GM10248 (cell line): ENCODE results near the gene TKTL1.

Experiments used
- CTCF ChIA-PET: fragments of 300-600 bp; sonication (Branson Sonifier 250); formaldehyde crosslinking; extraction: SDS; loops from one replicate; lab custom pipeline; 2021; ENCODE audit warnings: antibody characterized with exemption; lab: Yijun Ruan, JAX
- POLR2A ChIA-PET: fragments of 350-650 bp; sonication (Branson Sonifier 250); formaldehyde crosslinking; extraction: SDS; loops from one replicate; lab custom pipeline; 2020; ENCODE audit warnings: antibody characterized with exemption; lab: Yijun Ruan, JAX
- DNase-seq: peaks from one replicate; pipeline ENCODE4 v3.0.0; 2012; ENCODE audit errors: extremely low spot score
- CTCF ChIP-seq: IDR thresholded peaks from 2 replicates; pipeline ENCODE4 v1.5.1; 2012; ENCODE audit warnings: mild to moderate bottlenecking, low read depth; ENCODE audit errors: extremely low read depth, missing control alignments, control extremely low read depth

TKTL1 gene

GRCh38 chrX:154349359-154349935 is 53.9 kb downstream of the TKTL1 start:
- ChIA-PET POLR2A (no interaction called here), CTCF (no interaction called here)
- no peak for DNase-seq
- no peak for TF ChIP-seq CTCF

GRCh38 chrX:154349979-154350378 is 54.4 kb downstream of the TKTL1 start:
- CTCF ChIA-PET: no interaction called here
- POLR2A ChIA-PET: no interaction called here
- no peak for DNase-seq
- TF ChIP-seq CTCF: no peak

GRCh38 chrX:154350429-154351182 is 55.0 kb downstream of the TKTL1 start:
- no peak for DNase-seq
- ChIA-PET POLR2A (no interaction called here), CTCF (no interaction called here)
- no peak for TF ChIP-seq CTCF

DNA sequence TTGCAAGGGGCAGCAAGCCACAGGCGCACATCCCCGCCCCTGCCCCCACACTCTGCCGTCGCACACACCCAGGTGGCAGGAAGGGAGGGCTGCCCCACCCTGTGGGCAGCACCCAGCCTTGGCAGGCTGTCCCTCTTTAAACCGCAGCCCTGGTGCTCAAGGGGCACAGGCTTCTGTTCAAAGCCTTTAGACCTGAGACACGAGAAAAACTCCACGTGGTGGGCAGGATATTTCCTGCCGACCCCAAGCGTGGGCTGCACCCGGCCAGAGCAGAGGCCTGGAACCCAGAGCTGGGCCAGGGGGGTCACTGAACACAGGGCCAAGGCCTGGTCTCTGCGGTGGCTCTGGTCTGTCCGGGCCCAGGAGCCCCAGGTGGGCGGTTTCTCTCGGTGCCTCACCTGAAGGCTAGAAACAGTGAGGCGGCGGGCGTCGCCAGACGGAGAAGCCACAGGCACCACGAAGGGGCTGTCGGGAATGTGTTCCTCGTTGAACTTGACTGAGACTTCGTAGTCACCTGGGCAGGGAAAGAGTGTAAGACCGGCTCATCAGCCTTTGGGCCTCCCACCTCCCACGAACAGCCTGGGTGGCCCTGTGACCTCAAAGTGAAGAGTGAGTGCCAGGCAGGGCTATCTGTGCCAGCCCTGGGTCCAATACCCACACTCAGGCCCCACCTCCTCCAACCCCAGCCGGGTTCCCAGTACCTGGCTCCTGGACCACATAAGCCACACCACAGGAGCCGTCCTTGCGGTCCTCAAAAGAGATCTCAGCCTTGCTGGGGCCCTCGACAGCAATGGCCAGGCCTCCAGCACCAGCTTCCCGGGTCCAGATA is 55.8 kb downstream of the TKTL1 start:
- ChIA-PET CTCF (no interaction called here), POLR2A (no interaction called here)
- TF ChIP-seq CTCF: no peak
- no peak for DNase-seq

DNA sequence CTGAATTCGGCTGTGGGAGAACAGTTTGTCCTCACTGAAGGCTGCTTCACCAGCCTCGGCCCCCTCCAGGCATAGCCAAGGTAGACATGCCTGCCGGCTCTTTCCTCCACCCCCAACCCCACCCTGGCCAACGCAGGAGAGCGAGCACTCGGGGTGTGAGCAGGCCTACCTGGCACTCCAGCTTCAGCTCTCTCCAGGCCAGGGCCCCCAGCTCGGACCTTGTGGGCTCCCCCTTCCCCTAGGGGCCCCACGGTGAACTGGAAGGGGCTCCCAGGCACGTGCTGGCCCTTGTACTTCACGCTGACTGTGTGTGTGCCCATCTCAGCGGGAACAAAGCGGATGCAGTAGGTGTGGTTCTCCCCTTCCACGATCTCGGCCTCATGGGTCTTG is 56.4 kb downstream of the TKTL1 start:
- no peak for TF ChIP-seq CTCF
- POLR2A ChIA-PET: no interaction called here
- no peak for DNase-seq
- CTCF ChIA-PET: no interaction called here

DNA sequence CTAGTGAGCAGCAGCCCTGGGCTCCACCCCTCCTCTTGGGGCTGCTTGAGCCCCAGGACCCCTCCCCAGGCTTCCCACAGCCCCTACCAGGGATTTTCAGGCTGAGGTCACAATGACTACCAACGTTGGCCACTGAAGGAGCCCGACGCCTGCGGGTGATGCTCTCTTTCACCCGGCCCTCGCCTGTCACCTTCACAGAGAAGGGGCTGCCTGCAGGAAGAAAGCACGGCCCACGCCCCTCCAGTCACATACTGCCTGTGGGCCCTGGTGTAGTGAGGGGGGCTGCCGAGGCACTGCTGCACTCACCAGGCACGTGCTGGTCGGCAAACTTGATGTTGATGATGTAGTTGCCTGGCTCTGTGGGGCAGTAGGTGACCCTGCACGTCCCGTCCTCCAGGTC is 56.9 kb downstream of the TKTL1 start:
- CTCF ChIA-PET: no interaction called here
- TF ChIP-seq CTCF: no peak

More for the DNA sequence above, 56.9 kb downstream of the TKTL1 start:
- POLR2A ChIA-PET: no interaction called here
- no peak for DNase-seq
